CD4-positive, alpha-beta T cell treated with Interleukin-17A for 1 hour (primary cell): ENCODE measurements around the gene SLC38A10.

Source experiments
- DNase-seq: peaks from one replicate; pipeline ENCODE4 v3.0.0-alpha.2; 2020

Gene SLC38A10

DNA sequence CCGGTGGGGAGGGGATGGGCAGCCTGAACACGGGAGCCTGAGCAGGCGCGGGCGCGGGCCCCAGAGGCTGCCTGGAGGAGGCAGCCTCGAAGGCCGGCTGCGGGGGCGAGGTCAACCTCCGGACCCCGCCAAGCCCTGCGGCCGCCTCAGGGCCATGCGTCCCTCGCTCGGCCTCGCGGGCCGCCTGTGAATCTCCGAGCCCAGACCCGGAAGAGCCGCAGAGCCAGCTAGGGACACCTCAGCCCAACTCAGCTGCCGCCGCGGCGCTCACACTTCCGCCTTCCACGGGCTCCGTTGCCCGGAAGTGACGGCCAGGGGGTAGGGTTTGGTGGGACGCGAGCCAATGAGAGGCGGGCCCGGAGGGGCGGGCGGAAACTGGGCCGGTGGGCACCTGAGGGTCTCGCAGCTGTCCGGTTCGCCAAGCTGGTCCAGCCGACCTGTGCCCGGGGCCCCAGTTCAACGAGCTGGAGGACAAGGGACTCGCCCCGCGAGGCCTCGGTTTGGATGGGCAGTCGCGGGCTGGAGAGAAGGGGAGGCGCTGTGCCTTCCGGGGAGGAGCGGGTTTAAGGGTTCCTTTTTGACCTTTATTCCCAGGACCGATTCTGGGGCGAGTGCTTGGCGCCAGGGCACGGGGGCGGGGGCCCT lies at the start of gene SLC38A10:
SLC38A10 (minus strand) TSS at position 277 of the 645 bp plus-strand sequence. CDS start 386 bp downstream, outside the sequence.
- peak; percentile 90 for DNase-seq

- no peak for DNase-seq
These were observed 47.4 kb upstream of the SLC38A10 start for GRCh38 chr17:81342269-81343070.

DNA sequence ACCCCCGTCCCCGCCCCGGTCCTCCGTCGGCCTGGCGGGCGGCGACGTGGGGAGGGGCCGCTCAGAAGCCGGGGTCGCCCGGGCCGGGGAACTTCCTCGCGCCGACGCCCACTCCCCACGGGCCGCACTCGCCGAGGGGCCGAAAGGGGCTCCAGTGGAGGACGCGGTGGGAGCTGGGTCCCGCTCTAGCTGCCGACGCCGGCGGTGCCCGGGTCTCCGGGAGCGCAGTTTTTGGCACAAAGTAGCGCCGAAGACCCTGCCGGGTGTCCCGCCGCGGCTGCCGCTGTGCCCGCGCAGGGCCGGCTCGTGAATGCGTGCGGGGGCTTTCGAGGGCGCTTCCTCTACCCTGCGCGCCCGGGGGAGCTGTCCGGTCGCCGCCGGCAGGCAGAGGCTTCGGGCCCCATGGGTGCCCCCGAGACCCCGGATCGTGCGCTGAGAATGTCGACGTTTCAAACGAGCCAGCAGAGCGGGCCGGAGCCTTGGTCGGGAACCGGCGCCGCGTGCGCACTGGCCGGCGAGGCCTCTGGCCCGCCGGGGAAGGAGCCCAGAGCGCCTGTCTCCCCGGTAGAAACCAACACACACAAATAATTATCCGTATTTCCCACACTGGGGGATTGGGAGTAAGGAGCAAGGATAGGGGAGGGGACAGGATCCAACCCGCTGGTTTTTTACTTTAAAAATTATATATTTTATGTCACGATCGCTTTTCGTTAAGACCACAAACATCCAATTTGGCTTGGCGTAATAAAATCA lies 46.6 kb upstream of the SLC38A10 start:
- DNase-seq: no peak

DNA sequence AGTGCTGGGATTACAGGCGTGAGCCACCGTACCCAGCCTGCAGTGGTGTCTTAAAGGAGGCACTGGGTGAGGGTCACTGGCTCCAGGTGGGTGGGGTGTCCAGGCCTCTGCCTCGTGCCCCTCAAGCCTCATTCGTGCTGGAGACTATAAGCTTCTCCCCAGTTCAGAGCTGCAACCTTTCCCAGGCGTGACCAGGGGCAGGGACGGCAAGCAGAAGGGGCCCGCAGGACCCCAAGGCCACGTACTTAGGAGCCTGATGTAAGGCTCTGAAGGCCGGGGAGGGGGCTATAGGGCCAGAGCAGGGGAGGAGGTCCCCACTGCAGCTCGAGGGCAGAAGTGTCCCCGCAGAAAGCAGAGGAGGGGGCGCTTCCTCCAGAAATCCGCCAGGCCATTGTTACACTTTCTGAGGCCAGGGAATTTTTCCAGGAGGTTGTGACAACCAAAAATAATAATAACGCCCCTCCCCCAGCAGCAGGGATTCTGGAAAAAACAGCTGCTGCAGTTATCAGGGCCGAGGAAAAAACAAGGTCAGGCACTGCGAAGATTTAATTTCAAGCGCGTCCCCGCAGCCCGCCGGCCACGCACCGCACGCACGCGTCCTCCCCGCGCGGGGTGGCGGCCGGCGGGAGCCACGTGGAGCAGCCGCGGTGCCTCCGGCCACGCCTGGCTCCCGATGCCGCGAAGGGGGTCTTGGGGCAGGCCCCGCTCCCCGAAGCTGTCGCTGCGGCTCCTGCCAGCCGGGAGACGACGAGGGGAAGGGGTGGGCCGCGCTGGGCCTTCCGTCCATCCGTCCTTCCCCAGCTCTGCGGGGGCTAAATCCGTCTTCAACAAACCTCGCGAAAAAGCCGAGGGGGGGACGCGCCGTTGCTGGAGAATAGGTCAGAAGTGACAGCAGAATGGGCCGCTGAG lies 45.8 kb upstream of the SLC38A10 start:
- no peak for DNase-seq

- no peak for DNase-seq
These were observed 44.6 kb upstream of the SLC38A10 start for GRCh38 chr17:81339534-81340296.

GRCh38 chr17:81339191-81339533 lies 44.1 kb upstream of the SLC38A10 start:
- no peak for DNase-seq

DNA sequence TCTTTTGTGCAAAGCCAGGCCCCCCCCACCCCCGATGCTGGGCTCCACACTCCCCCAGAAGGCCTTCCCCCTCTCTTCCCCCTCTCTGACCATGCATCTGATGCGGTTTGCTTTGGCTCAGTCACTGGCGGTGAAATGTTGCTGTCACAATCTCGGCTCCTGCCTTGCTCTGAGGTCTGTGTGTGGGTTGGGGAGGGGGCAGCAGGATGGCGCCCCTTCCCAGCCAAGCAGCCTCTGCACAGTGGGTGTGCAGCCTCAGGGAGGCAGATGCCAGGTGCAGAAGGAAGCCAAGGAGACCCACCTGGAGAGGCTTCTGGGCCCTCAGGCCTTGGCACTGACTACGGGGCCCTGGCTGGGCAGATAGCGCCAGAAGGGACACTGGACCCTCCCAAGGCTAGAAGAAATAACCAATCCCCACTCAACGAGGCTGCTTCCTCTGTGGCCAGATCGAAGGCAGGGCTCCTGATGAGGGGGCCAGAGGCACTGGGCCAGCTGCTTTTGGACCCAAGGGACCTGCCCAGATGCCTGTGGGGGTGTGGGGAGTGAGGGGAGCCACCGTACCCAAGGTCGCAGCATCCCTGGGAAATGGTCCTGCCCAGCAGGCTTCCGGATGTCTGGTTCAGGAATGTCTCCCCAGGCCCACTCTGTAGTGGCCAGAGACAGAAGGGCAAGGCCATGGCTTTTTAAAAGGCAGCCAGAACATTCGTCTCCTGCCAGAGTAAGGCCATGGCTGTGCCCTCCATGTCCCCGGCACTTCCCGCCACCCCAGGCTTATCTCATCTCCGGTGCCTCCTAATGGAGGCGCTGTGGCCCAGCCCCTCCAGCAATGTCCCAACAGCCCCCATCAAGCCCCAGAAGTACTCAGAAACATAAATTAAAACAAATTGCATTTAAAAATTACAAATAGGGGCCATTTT lies 43.4 kb upstream of the SLC38A10 start:
- no peak for DNase-seq

- no peak for DNase-seq
These were observed 42.4 kb upstream of the SLC38A10 start for GRCh38 chr17:81337476-81337879.

DNA sequence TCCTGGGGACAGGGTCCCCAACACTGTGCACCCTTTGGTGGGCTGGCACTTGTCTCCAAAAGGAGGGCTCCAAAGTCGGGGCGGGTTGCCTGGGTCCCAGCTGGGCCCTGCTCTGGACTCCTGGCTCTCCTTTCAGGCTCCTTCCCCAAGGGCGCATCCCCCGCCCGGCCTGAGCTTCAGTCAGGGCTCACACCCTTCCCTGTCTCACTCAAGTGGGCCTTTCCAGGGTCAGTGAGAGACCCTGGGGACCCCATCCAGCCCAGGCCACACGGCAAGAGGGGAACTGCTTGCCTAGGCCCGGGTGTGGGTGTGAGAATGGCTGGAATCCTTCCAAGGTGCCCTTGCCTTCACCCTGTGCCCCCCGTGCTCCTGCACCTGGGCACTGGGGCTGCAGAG lies 41.8 kb upstream of the SLC38A10 start:
- no peak for DNase-seq

DNA sequence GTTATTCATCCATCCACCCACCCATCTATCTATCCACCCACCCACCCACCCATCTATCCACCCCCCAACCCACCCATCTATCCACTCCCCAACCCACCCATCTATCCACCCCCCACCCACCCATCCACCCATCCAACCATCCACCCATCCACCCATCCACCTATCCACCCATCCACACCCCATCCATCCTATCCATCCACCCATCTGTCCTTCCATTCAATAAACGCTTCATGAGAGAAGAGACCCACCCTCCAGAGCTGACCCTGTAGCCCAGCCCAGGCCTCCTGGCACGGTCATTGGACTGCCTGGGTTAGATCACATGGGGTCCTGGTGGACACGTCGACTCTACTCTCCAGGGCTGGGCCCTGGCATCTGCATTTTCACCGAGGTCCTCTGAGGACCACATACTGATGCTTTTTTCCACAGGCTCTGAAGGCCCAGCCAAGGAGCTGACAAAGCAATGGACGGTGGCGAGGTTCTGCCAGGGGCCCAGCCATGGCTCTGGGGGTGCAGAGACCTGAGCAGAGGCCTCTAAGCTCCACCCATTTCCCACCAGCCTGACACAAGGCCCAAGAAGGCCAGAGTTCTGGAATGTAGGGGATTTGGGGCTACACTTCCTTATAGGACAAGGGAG lies 41.3 kb upstream of the SLC38A10 start:
- DNase-seq: no peak

- DNase-seq: no peak
These were observed 40.7 kb upstream of the SLC38A10 start for GRCh38 chr17:81335773-81336157.

DNA sequence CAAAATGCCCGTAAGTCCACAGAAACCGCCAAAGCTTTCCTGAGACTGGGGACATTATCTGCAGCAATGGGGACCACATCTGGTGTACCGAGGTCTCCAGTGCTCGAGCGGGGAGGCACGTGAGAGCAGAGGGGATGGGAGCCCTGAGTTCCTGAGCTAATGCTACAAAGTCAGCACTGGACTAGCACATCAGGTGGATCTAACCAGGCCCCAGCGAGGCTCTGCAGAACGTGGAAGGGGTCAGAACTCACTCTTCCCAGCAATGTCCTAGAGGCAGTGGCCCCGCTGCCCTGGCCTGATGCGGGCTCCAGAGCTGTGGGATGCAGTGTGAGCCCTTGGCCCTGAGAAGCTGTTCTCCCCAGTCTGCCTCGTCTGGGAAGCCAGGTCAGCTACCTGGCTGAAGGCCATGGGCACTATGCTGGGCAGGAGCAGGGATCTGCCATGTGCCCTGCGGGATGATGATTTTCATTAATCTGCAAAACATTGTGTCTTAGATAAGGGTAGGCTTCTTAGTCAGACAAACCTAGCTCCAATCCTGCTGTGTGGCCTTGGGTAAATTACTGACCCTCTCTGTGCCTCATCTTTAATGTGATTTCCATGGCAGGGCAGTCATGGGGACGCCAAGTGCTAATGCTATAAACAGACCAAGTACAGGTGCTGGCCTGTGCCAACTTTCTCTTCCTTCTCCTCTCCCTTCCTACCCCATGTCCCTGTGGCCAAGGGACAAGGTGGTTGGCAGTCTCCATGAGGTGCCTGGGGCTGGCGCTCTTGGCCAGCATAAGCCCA lies 40.1 kb upstream of the SLC38A10 start:
- DNase-seq: no peak

- DNase-seq: no peak
These were observed 39.3 kb upstream of the SLC38A10 start for GRCh38 chr17:81334391-81334901.

GRCh38 chr17:81333616-81334368 lies 38.7 kb upstream of the SLC38A10 start:
- DNase-seq: no peak

- DNase-seq: no peak
These were observed 37.9 kb upstream of the SLC38A10 start for GRCh38 chr17:81332914-81333528.

GRCh38 chr17:81332118-81332834 lies 37.2 kb upstream of the SLC38A10 start:
- no peak for DNase-seq

DNA sequence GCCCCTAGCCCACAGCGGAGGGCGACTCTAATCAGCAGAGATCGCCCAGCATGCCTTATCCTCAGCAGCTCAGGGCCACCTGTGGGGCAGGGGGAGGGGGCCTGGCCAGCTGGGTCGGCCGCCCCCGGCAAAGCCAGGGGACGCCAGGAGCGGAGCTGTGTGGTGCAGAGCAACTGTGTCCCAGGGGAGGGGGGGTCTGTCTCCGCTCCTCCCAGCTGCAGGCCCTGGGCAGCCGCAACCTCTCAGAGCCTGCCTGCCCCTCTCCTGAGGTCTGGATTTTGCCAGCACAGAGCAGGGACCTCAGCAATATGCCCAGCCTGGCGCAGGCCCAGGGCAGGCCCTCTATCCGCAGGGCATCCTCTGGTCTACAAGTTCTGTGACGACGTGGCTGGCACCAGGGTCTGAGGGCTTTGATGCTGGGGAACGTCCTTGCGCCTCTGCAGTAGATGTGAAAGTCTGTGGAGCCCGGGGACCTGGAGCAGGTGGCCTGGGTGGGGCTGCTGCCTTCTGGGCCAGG lies 36.5 kb upstream of the SLC38A10 start:
- DNase-seq: no peak
